ENCODE data around the gene PROX2.

Gene PROX2

GRCh38 chr14:74875941-74876913 lies at the start of gene PROX2:
TSS of gene PROX2 (minus strand) at chr14:74876145. CDS start at chr14:74863834, 12,311 bp downstream.
- no peak within 1 kb of the TSS for H2AFZ ChIP-seq (ENCODE audit: low read length, unreplicated experiment)
- H3K36me3 ChIP-seq (ENCODE audit: insufficient read depth, low read length) = no peaks in the 10 kb centered on the region
- no peak within 1 kb of the TSS for H3K4me3 ChIP-seq (ENCODE audit: low read depth, low read length)
- H3K27ac ChIP-seq (ENCODE audit: low read depth, low read length) = no peak within 1 kb of the TSS
- H3K79me2 ChIP-seq (ENCODE audit: control insufficient read depth, insufficient read depth, low read length, unreplicated experiment) = no peaks in the 10 kb centered on the region
- H3K4me1 ChIP-seq (ENCODE audit: control insufficient read depth, insufficient read depth, low read length, unreplicated experiment) = no peaks in the 10 kb centered on the region
- no peaks in the 10 kb centered on the region for H3K27me3 ChIP-seq (ENCODE audit: insufficient read depth, low read length)

DNA sequence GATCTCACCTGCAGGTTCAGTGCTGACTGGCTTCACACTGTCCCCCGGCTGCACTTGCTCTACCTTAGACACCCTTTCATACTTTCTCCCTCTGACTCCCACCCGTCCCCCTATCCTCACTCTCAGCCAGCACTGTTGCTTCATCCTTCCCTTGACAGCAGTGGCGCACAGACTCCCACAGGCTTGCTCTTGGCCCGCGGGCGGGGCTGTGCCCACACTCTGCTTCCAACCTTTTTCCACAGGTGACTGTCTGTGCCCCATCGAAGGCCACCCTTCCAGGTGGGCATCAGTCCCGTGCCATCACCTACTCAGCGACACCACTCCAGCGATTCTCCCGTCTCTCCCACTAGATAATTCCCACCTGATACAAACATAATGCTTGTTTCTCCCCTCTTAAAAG lies 48.1 kb upstream of the PROX2 start:
- no peak overlapping the region for H3K4me3 ChIP-seq (ENCODE audit: low read depth, low read length)
- no peak overlapping the region for H2AFZ ChIP-seq (ENCODE audit: low read length, unreplicated experiment)
- H3K79me2 ChIP-seq (ENCODE audit: control insufficient read depth, insufficient read depth, low read length, unreplicated experiment) = no peaks in the 10 kb centered on the region
- H3K4me1 ChIP-seq (ENCODE audit: control insufficient read depth, insufficient read depth, low read length, unreplicated experiment) = no peaks in the 10 kb centered on the region
- no peaks in the 10 kb centered on the region; the same call in 1 of the 2 replicates for H3K27me3 ChIP-seq (ENCODE audit: insufficient read depth, low read length)
- H3K27ac ChIP-seq (ENCODE audit: low read depth, low read length) = no peak overlapping the region
- no peaks in the 10 kb centered on the region for H3K36me3 ChIP-seq (ENCODE audit: insufficient read depth, low read length)

GRCh38 chr14:74922752-74923401 lies 46.9 kb upstream of the PROX2 start, which contains the start of gene RPS6KL1:
TSS of gene RPS6KL1 (minus strand) at chr14:74923260. CDS start at chr14:74921541, 1,719 bp downstream.
- Histone ChIP-seq H2AFZ (ENCODE audit: low read length, unreplicated experiment) (no peak within 1 kb of the TSS), H3K79me2 (ENCODE audit: control insufficient read depth, insufficient read depth, low read length, unreplicated experiment) (no peaks in the 10 kb centered on the region), H3K27me3 (ENCODE audit: insufficient read depth, low read length) (no peaks in the 10 kb centered on the region; the same call in 1 of the 2 replicates), H3K36me3 (ENCODE audit: insufficient read depth, low read length) (no peaks in the 10 kb centered on the region), H3K27ac (ENCODE audit: low read depth, low read length) (no peak within 1 kb of the TSS), H3K4me3 (ENCODE audit: low read depth, low read length) (peak within 1 kb of the TSS; percentile 77), H3K4me1 (ENCODE audit: control insufficient read depth, insufficient read depth, low read length, unreplicated experiment) (no peaks in the 10 kb centered on the region)

DNA sequence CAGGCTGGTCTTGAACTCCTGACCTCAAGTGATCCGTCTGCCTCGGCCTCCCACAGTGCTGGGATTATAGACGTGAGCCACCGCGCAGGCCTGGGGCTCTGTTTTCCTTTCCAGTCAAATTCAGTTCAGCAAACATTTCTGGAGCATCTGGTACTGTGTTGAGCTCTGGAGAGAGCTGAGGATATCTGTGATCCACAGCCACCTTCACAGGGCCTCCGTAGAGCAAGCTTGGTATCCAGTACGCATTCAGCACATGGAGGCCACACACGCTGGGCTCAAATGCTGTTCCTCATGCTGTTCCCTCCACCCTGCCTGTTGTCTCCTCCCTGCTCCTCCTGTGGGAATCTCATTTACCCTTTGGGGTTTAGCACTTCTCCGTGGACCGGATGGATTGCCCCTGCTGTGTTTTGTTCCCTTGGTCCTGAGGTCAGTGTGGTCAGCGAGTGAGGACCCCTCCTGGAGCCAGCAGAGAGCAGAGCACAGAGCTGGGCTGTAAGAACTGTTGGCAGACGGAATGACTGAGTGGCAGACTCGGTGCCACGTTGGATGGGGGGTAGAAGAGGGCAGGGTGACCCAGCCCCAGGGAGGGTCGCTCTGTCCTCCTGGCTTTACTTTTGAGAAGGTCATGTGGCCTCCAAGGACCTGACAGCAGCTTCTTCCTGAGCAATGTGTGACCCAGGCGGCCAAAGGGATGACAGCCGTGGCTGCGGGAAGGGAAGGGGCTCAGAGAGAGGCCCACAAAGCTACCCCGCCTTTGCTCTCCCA lies 46.2 kb upstream of the PROX2 start:
- Histone ChIP-seq H3K27me3 (ENCODE audit: insufficient read depth, low read length) (no peaks in the 10 kb centered on the region; the same call in 1 of the 2 replicates), H2AFZ (ENCODE audit: low read length, unreplicated experiment) (no peak overlapping the region), H3K27ac (ENCODE audit: low read depth, low read length) (no peak overlapping the region), H3K79me2 (ENCODE audit: control insufficient read depth, insufficient read depth, low read length, unreplicated experiment) (no peaks in the 10 kb centered on the region), H3K4me3 (ENCODE audit: low read depth, low read length) (peak overlapping the region; percentile 77; the same call in 1 of the 2 replicates), H3K4me1 (ENCODE audit: control insufficient read depth, insufficient read depth, low read length, unreplicated experiment) (no peaks in the 10 kb centered on the region), H3K36me3 (ENCODE audit: insufficient read depth, low read length) (no peaks in the 10 kb centered on the region)

GRCh38 chr14:74921053-74921620 lies 45.2 kb upstream of the PROX2 start:
- Histone ChIP-seq H3K4me1 (ENCODE audit: control insufficient read depth, insufficient read depth, low read length, unreplicated experiment) (no peaks in the 10 kb centered on the region), H3K36me3 (ENCODE audit: insufficient read depth, low read length) (no peaks in the 10 kb centered on the region), H3K79me2 (ENCODE audit: control insufficient read depth, insufficient read depth, low read length, unreplicated experiment) (no peaks in the 10 kb centered on the region), H3K27ac (ENCODE audit: low read depth, low read length) (no peak overlapping the region), H3K27me3 (ENCODE audit: insufficient read depth, low read length) (no peaks in the 10 kb centered on the region; the same call in 1 of the 2 replicates), H3K4me3 (ENCODE audit: low read depth, low read length) (no peak overlapping the region), H2AFZ (ENCODE audit: low read length, unreplicated experiment) (no peak overlapping the region)

GRCh38 chr14:74920281-74920680 lies 44.3 kb upstream of the PROX2 start:
- no peak overlapping the region for H3K27ac ChIP-seq (ENCODE audit: low read depth, low read length)

DNA sequence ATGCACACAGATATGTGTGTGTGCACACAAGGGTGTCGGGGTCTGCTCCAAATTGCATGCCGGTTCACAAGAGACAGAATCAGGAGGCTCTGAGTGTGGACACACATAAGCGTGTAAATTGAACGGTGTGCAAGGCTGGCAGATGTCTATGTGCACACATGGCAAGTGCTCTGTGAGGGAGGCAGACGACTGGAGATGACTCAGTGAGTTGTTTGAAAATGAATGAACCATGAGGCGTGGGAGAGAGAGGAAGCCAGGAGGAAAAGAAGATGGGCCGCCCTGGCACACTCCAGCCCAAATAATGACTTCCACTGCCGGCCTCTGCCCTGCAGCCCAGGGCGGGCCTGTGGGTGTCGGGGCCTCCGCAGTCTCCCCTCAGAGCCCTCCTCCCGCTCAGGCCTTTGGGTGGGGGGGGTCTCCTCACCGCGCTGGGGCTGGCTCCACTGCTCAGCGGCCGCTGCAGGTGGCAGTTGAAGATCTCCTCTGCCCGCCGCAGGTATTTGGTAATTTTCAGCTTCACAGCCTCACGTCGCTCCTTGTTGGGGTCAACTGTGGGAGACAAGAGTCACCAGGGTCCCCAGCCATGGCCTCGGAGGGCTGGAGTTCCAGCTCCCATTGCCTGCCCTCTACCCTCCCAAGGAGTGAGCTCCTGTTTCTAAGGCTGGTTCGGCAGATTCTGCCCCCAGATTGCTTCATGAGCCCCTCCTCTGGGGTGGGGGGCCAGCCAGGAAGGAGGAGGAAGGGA lies 43.6 kb upstream of the PROX2 start:
- Histone ChIP-seq H3K36me3 (ENCODE audit: insufficient read depth, low read length) (no peaks in the 10 kb centered on the region), H3K4me3 (ENCODE audit: low read depth, low read length) (no peak overlapping the region), H3K4me1 (ENCODE audit: control insufficient read depth, insufficient read depth, low read length, unreplicated experiment) (no peaks in the 10 kb centered on the region), H3K27ac (ENCODE audit: low read depth, low read length) (no peak overlapping the region), H3K27me3 (ENCODE audit: insufficient read depth, low read length) (no peaks in the 10 kb centered on the region; the same call in 1 of the 2 replicates), H3K79me2 (ENCODE audit: control insufficient read depth, insufficient read depth, low read length, unreplicated experiment) (no peaks in the 10 kb centered on the region), H2AFZ (ENCODE audit: low read length, unreplicated experiment) (no peak overlapping the region)

More at GRCh38 chr14:74920281-74920680, 44.3 kb upstream of the PROX2 start:
- H3K79me2 ChIP-seq (ENCODE audit: control insufficient read depth, insufficient read depth, low read length, unreplicated experiment) = no peaks in the 10 kb centered on the region
- no peaks in the 10 kb centered on the region for H3K4me1 ChIP-seq (ENCODE audit: control insufficient read depth, insufficient read depth, low read length, unreplicated experiment)
- no peaks in the 10 kb centered on the region for H3K36me3 ChIP-seq (ENCODE audit: insufficient read depth, low read length)
- no peaks in the 10 kb centered on the region; the same call in 1 of the 2 replicates for H3K27me3 ChIP-seq (ENCODE audit: insufficient read depth, low read length)
- H3K4me3 ChIP-seq (ENCODE audit: low read depth, low read length) = no peak overlapping the region
- H2AFZ ChIP-seq (ENCODE audit: low read length, unreplicated experiment) = no peak overlapping the region

DNA sequence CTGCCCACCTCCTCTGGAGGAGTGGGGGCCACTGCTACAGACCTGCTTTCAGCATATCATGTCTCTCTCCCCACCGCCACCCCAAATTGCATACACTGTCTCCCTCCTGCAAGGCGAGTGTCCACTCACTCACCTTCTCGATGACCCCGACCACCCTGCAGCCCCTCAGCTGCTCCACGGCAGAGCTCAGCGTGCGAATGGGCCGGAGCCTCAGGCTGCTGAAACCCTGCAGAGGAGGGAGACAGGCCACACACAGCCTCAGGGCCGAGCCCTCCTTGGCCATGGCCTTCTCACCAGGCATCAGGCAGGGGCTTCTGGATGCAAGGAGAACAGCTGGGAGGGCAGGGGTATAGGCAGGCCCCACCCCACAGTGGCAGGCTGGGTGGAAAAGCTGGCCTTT lies 42.4 kb upstream of the PROX2 start:
- Histone ChIP-seq H3K27me3 (ENCODE audit: insufficient read depth, low read length) (no peaks in the 10 kb centered on the region; the same call in 1 of the 2 replicates), H3K79me2 (ENCODE audit: control insufficient read depth, insufficient read depth, low read length, unreplicated experiment) (no peaks in the 10 kb centered on the region), H3K36me3 (ENCODE audit: insufficient read depth, low read length) (no peaks in the 10 kb centered on the region), H3K27ac (ENCODE audit: low read depth, low read length) (no peak overlapping the region), H3K4me3 (ENCODE audit: low read depth, low read length) (no peak overlapping the region), H3K4me1 (ENCODE audit: control insufficient read depth, insufficient read depth, low read length, unreplicated experiment) (peaks cover 3% of the 10 kb centered on the region), H2AFZ (ENCODE audit: low read length, unreplicated experiment) (no peak overlapping the region)

DNA sequence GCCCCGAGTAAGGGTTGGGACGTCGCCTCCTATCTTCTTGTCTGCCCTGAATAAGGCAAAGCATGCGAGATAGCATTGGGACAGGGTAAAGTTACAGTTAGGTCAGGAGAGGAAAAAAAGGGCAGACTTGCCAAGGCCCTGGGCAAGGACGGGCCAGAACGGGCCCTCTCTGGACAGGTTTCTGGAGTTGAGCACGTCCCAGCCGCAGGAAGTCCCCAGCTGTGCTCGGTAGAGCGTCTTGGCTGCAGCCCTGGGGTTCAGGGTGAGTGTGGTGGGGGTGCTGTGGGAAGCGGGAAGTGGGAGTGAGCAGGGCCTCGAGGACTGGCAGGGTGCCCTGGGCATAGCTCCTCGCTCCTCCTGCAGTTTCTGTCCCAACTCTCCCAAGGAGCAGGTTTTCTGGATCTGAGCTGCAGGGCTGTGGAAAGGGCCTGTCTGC lies 41.7 kb upstream of the PROX2 start:
- Histone ChIP-seq H3K4me1 (ENCODE audit: control insufficient read depth, insufficient read depth, low read length, unreplicated experiment) (peaks cover 3% of the 10 kb centered on the region), H3K27ac (ENCODE audit: low read depth, low read length) (no peak overlapping the region), H2AFZ (ENCODE audit: low read length, unreplicated experiment) (no peak overlapping the region), H3K27me3 (ENCODE audit: insufficient read depth, low read length) (no peaks in the 10 kb centered on the region; the same call in 1 of the 2 replicates), H3K79me2 (ENCODE audit: control insufficient read depth, insufficient read depth, low read length, unreplicated experiment) (no peaks in the 10 kb centered on the region), H3K4me3 (ENCODE audit: low read depth, low read length) (no peak overlapping the region), H3K36me3 (ENCODE audit: insufficient read depth, low read length) (no peaks in the 10 kb centered on the region)
